GM06990 (cell line): ENCODE data around the gene CERT1.

ENCODE experiments used
- DNase-seq: peaks from one replicate; pipeline ENCODE4 v3.0.0-alpha.2; 2011; ENCODE audit not compliant: insufficient read length; ENCODE audit errors: extremely low read depth
- H3K27me3 ChIP-seq: replicated peaks from 2 replicates; pipeline ENCODE4 v1.6.0; 2011; ENCODE audit warnings: low read length; ENCODE audit not compliant: control insufficient read depth, insufficient read depth
- H3K36me3 ChIP-seq: 2 replicates; pipeline ENCODE4 v1.5.1; 2011; ENCODE audit warnings: low read length; ENCODE audit not compliant: control insufficient read depth, insufficient read depth
- H3K4me3 ChIP-seq: replicated peaks from 2 replicates; pipeline ENCODE4 v1.5.1; 2011; ENCODE audit warnings: low read depth, mild to moderate bottlenecking, control low read depth, low read length
- TF ChIP-seq, protein P1 (sequence below): IDR thresholded peaks from 2 replicates; pipeline ENCODE4 v1.5.1; 2011; ENCODE audit warnings: low read length, control low read depth, mild to moderate bottlenecking, inconsistent platforms; ENCODE audit not compliant: insufficient read depth, poor library complexity, severe bottlenecking

CERT1 gene

GRCh38 chr5:75529185-75529584 is 17.8 kb upstream of the CERT1 start:
- peaks cover 2% of the 10 kb centered on the region; the same call in 1 of the 2 replicates for H3K36me3 ChIP-seq
- TF ChIP-seq, protein P1, sequence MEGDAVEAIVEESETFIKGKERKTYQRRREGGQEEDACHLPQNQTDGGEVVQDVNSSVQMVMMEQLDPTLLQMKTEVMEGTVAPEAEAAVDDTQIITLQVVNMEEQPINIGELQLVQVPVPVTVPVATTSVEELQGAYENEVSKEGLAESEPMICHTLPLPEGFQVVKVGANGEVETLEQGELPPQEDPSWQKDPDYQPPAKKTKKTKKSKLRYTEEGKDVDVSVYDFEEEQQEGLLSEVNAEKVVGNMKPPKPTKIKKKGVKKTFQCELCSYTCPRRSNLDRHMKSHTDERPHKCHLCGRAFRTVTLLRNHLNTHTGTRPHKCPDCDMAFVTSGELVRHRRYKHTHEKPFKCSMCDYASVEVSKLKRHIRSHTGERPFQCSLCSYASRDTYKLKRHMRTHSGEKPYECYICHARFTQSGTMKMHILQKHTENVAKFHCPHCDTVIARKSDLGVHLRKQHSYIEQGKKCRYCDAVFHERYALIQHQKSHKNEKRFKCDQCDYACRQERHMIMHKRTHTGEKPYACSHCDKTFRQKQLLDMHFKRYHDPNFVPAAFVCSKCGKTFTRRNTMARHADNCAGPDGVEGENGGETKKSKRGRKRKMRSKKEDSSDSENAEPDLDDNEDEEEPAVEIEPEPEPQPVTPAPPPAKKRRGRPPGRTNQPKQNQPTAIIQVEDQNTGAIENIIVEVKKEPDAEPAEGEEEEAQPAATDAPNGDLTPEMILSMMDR, result no peak
- no peak overlapping the region for H3K4me3 ChIP-seq
- no peak for DNase-seq
- H3K27me3 ChIP-seq, result no peaks in the 10 kb centered on the region

GRCh38 chr5:75526070-75526469 is 14.6 kb upstream of the CERT1 start:
- no peak overlapping the region for H3K4me3 ChIP-seq
- peaks cover 2% of the 10 kb centered on the region; the same call in 1 of the 2 replicates for H3K36me3 ChIP-seq
- H3K27me3 ChIP-seq, result no peaks in the 10 kb centered on the region
- TF ChIP-seq, protein P1, result no peak
- DNase-seq, result no peak

- Histone ChIP-seq H3K4me3 (no peak overlapping the region), H3K36me3 (peaks cover 2% of the 10 kb centered on the region; the same call in 1 of the 2 replicates), H3K27me3 (no peaks in the 10 kb centered on the region)
- TF ChIP-seq, protein P1, result no peak
- no peak for DNase-seq
Observed at GRCh38 chr5:75525344-75525743, 13.9 kb upstream of the CERT1 start.

DNA sequence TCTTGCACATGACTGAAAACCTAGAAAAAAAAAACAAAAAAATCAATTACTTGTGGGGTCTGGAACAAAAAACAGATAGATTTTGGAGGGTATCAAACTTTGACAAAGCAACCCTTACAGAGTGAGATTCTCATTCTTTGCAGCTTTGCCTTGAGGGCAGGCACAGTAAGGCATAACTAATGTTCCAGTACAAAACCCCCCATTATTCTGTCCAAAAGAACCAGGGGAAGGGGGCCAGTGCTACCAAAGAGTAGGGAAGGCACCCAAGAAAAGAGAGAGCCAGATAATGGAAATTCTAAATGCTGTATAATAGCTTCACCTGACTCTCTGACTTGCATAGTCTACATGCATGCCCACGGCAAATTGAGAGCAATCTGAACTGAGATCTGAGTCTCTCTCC is 13.2 kb upstream of the CERT1 start:
- no peaks in the 10 kb centered on the region for H3K27me3 ChIP-seq
- TF ChIP-seq, protein P1, result no peak

GRCh38 chr5:75524071-75524470 is 12.6 kb upstream of the CERT1 start:
- TF ChIP-seq, protein P1, result no peak
- peak; percentile 80 for DNase-seq
- H3K4me3 ChIP-seq, result peak overlapping the region; percentile 12; the same call in 1 of the 2 replicates
- H3K36me3 ChIP-seq, result peaks cover under 1% of the 10 kb centered on the region; the same call in 1 of the 2 replicates
- H3K27me3 ChIP-seq, result no peaks in the 10 kb centered on the region

More for the DNA sequence above, 13.2 kb upstream of the CERT1 start:
- DNase-seq, result no peak
- peaks cover 2% of the 10 kb centered on the region; the same call in 1 of the 2 replicates for H3K36me3 ChIP-seq
- no peak overlapping the region; the same call in 1 of the 2 replicates for H3K4me3 ChIP-seq

GRCh38 chr5:75523275-75523674 is 11.8 kb upstream of the CERT1 start:
- TF ChIP-seq, protein P1, result no peak
- Histone ChIP-seq H3K36me3 (no peaks in the 10 kb centered on the region; the same call in 1 of the 2 replicates), H3K27me3 (no peaks in the 10 kb centered on the region), H3K4me3 (no peak overlapping the region)
- no peak for DNase-seq
